ENCODE results near the gene SNTN.

DNA sequence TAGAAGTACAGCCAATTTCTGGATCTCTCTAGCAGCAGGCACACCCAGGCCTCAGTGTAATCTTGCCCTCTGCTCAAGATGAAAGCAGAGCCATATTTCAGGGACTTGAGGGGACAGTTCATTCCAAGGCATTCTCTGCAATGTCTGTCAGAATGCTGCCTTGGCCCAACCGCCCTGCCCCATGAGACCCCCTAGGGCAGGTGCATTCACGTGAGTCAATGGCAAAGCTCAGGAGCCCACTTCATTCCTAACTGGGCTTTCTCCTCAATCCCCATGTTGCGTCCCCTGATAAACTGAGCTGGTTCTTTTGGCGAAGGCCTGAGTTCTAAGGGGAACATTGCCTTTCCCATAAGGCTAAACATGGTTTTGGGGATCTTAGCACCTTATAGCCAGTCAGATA is 9.5 kb downstream of the SNTN start:
- TF ChIP-seq, protein P1, sequence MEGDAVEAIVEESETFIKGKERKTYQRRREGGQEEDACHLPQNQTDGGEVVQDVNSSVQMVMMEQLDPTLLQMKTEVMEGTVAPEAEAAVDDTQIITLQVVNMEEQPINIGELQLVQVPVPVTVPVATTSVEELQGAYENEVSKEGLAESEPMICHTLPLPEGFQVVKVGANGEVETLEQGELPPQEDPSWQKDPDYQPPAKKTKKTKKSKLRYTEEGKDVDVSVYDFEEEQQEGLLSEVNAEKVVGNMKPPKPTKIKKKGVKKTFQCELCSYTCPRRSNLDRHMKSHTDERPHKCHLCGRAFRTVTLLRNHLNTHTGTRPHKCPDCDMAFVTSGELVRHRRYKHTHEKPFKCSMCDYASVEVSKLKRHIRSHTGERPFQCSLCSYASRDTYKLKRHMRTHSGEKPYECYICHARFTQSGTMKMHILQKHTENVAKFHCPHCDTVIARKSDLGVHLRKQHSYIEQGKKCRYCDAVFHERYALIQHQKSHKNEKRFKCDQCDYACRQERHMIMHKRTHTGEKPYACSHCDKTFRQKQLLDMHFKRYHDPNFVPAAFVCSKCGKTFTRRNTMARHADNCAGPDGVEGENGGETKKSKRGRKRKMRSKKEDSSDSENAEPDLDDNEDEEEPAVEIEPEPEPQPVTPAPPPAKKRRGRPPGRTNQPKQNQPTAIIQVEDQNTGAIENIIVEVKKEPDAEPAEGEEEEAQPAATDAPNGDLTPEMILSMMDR (IDR thresholded peaks at IDR 0.05; ENCODE audit: insufficient read depth, low read length, poor library complexity, severe bottlenecking), result no peak
- no peak for TF ChIP-seq EZH2phosphoT487 (conservative IDR thresholded peaks at IDR 0.05; ENCODE audit: low read length)
